SK-N-MC (cell line): ENCODE measurements around the gene DISC1.

Experiments used
- DNase-seq: peaks from one replicate; pipeline ENCODE4 v3.0.0-alpha.2; 2011; ENCODE audit warnings: low read depth, low spot score
- H3K27ac ChIP-seq: fragments of 200-600 bp; sonication (generic); 2 replicates; pipeline ENCODE4 v1.5.1; 2016; ENCODE audit warnings: mixed run types
- H3K36me3 ChIP-seq: fragments of 200-600 bp; sonication (generic); 2 replicates; pipeline ENCODE4 v1.6.1; 2017; ENCODE audit warnings: antibody characterized with exemption, low read length, mixed read lengths; ENCODE audit not compliant: insufficient read depth
- H3K4me3 ChIP-seq: fragments of 200-600 bp; sonication (generic); 2 replicates; pipeline ENCODE4 v1.5.1; 2016
- H3K9ac ChIP-seq: fragments of 200-600 bp; sonication (generic); 2 replicates; pipeline ENCODE4 v1.8.0; 2017; ENCODE audit warnings: mixed run types, mixed read lengths; ENCODE audit not compliant: insufficient read length
- H3K9me3 ChIP-seq: fragments of 200-600 bp; sonication (generic); 2 replicates; pipeline ENCODE4 v1.6.1; 2017; ENCODE audit warnings: low read depth, mild to moderate bottlenecking, antibody characterized with exemption, low read length, moderate library complexity, mixed read lengths
- EZH2 ChIP-seq: fragments of 200-600 bp; sonication (generic); IDR thresholded peaks from one replicate; pipeline ENCODE4 v1.6.1; 2017; ENCODE audit warnings: antibody characterized with exemption
- FOXP2 ChIP-seq: optimal IDR thresholded peaks from 2 replicates; pipeline ENCODE3; 2011; ENCODE audit warnings: mild to moderate bottlenecking, moderate library complexity; ENCODE audit not compliant: insufficient read depth; ENCODE audit errors: extremely low read length, control extremely low read depth
- POLR2AphosphoS5 ChIP-seq: IDR thresholded peaks from 2 replicates; pipeline ENCODE4 v1.6.1; 2012; ENCODE audit warnings: mild to moderate bottlenecking, low read depth, low read length, borderline replicate concordance

DISC1 gene

GRCh38 chr1:231678011-231678432 lies 51.4 kb downstream of the DISC1 start:
- DNase-seq: no peak
- H3K4me3 ChIP-seq: no peak overlapping the region
- no peak overlapping the region for H3K27ac ChIP-seq
- no peak overlapping the region for H3K9ac ChIP-seq
- TF ChIP-seq POLR2AphosphoS5 (no peak), EZH2 (no peak), FOXP2 (no peak)
- no peaks in the 10 kb centered on the region for H3K9me3 ChIP-seq
- no peaks in the 10 kb centered on the region for H3K36me3 ChIP-seq

GRCh38 chr1:231679109-231679508 lies 52.5 kb downstream of the DISC1 start:
- no peak overlapping the region for H3K4me3 ChIP-seq
- no peak overlapping the region for H3K27ac ChIP-seq
- no peaks in the 10 kb centered on the region for H3K9me3 ChIP-seq
- no peak overlapping the region for H3K9ac ChIP-seq
- DNase-seq: no peak
- H3K36me3 ChIP-seq: no peaks in the 10 kb centered on the region
- no peak for TF ChIP-seq POLR2AphosphoS5

- TF ChIP-seq POLR2AphosphoS5: no peak
- TF ChIP-seq EZH2: no peak
- TF ChIP-seq FOXP2: no peak
- Histone ChIP-seq H3K36me3 (no peaks in the 10 kb centered on the region), H3K27ac (no peak overlapping the region), H3K4me3 (no peak overlapping the region), H3K9me3 (no peaks in the 10 kb centered on the region), H3K9ac (no peak overlapping the region)
- no peak for DNase-seq
These were observed 54.4 kb downstream of the DISC1 start for GRCh38 chr1:231681006-231681405.

- H3K4me3 ChIP-seq: no peak overlapping the region
- no peak for TF ChIP-seq POLR2AphosphoS5
- no peak for TF ChIP-seq EZH2
- no peak for TF ChIP-seq FOXP2
- H3K27ac ChIP-seq: no peak overlapping the region
- DNase-seq: no peak
- no peaks in the 10 kb centered on the region for H3K9me3 ChIP-seq
- no peak overlapping the region for H3K9ac ChIP-seq
- no peaks in the 10 kb centered on the region for H3K36me3 ChIP-seq
These were observed 56.2 kb downstream of the DISC1 start for GRCh38 chr1:231682779-231683178.

- Histone ChIP-seq H3K9ac (no peak overlapping the region), H3K36me3 (no peaks in the 10 kb centered on the region), H3K9me3 (no peaks in the 10 kb centered on the region), H3K4me3 (no peak overlapping the region), H3K27ac (no peak overlapping the region)
- TF ChIP-seq EZH2: no peak
- no peak for DNase-seq
These were observed 57.0 kb downstream of the DISC1 start for GRCh38 chr1:231683439-231684165.

- H3K27ac ChIP-seq: no peak overlapping the region
- no peaks in the 10 kb centered on the region for H3K9me3 ChIP-seq
- no peak for DNase-seq
- no peak overlapping the region for H3K4me3 ChIP-seq
- no peak for TF ChIP-seq EZH2
- no peak for TF ChIP-seq FOXP2
- no peak for TF ChIP-seq POLR2AphosphoS5
- H3K36me3 ChIP-seq: no peaks in the 10 kb centered on the region
- H3K9ac ChIP-seq: no peak overlapping the region
These were observed 58.0 kb downstream of the DISC1 start for GRCh38 chr1:231684356-231685244.

- no peak overlapping the region for H3K27ac ChIP-seq
- H3K9me3 ChIP-seq: no peaks in the 10 kb centered on the region
- no peak overlapping the region for H3K9ac ChIP-seq
- H3K36me3 ChIP-seq: no peaks in the 10 kb centered on the region
- no peak overlapping the region for H3K4me3 ChIP-seq
- no peak for DNase-seq
- TF ChIP-seq FOXP2: no peak
- no peak for TF ChIP-seq POLR2AphosphoS5
- no peak for TF ChIP-seq EZH2
These were observed 59.8 kb downstream of the DISC1 start for GRCh38 chr1:231686384-231686783.

GRCh38 chr1:231688989-231689388 lies 62.4 kb downstream of the DISC1 start:
- TF ChIP-seq EZH2 (no peak), POLR2AphosphoS5 (no peak), FOXP2 (no peak)
- DNase-seq: no peak
- Histone ChIP-seq H3K27ac (no peak overlapping the region), H3K4me3 (no peak overlapping the region), H3K9ac (no peak overlapping the region), H3K36me3 (no peaks in the 10 kb centered on the region), H3K9me3 (no peaks in the 10 kb centered on the region)
